NCI-H2171 (cell line): Measurements from ENCODE around the gene MADCAM1.
A peak's percentile ranks its signal among the peaks of the same experiment; 100 is the strongest.
"Not testable (repeated sequence)": the region's sequence is repeated elsewhere in the genome, so short reads cannot be mapped to it uniquely, and the experiment has no call there.

Experiments used
- DNase-seq: peaks from one replicate; lab custom pipeline; 2025; lab: John Stamatoyannopoulos, UW

Gene MADCAM1

GRCh38 chr19:465056-465816, 31.1 kb upstream of the MADCAM1 start:
- DNase-seq: no peak

DNA sequence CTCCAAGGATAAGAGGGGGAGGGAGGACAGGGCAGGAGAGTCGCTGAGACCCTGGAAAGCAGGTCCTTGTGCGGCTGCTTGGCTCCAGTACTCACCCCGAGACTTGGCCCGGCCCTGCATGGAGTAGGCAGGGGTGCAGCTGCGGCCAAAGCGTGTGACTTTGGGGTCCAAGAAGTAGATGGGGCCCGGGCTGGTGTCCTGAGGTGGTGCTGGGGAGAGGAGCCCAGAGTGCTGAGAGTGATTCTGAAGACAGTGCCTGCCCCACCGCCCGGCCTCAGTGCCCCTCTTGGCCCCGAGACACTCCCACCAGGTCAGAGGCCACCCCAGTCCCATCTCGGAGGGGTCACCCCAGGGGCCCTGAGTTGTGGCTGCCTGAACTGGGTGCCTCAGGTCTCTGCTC, 28.7 kb upstream of the MADCAM1 start:
- DNase-seq: no peak

DNA sequence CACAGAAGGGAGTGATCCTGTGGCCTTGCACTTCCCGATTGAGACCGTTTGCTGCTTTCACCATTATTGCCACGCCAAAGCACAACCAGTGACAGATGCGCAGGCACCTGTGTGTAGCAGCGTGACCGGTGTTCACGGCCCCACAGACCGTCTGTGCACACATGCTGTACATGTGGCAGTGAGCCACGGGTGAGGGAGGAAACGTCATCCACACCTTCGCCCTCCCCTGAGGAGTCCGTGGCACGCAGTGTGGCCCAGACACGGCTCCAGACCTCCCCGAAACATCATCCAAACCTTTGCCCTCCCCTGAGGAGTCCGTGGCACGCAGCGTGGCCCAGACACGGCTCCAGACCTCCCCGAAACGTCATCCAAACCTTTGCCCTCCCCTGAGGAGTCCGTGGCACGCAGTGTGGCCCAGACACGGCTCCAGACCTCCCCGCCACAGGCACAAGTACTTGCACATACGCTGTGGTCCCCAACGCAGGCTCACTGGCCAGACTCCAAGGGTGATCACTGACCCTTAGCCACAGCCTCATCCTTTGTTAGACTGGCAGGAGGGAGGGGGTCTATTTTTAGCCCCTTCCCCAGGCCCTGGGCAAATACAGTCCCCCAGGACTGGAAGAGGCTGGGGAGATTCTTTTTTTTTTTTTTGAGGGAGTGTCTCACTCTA, 27.6 kb upstream of the MADCAM1 start:
- no peak for DNase-seq

DNA sequence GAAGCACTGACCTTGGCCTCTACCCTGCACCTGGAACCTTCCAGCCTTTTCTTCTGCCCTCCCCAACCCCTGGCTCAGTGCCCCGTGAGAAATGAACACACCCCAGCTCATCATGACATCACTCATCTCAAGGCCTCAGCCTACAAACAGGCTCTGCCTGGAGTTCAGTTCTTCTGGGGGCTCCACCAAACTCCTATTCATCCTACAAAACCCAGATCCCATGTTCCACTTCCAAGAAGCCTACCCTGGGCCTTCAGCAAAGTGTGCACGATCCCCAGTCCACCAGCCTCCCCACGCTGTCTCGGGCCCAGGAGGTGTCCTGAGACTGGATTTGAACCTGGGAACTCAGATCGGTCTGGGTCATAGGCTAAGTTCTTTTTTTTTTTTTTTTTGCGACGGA, 26.5 kb upstream of the MADCAM1 start:
- no peak for DNase-seq

GRCh38 chr19:470701-471100, 25.6 kb upstream of the MADCAM1 start:
- DNase-seq: no peak

DNA sequence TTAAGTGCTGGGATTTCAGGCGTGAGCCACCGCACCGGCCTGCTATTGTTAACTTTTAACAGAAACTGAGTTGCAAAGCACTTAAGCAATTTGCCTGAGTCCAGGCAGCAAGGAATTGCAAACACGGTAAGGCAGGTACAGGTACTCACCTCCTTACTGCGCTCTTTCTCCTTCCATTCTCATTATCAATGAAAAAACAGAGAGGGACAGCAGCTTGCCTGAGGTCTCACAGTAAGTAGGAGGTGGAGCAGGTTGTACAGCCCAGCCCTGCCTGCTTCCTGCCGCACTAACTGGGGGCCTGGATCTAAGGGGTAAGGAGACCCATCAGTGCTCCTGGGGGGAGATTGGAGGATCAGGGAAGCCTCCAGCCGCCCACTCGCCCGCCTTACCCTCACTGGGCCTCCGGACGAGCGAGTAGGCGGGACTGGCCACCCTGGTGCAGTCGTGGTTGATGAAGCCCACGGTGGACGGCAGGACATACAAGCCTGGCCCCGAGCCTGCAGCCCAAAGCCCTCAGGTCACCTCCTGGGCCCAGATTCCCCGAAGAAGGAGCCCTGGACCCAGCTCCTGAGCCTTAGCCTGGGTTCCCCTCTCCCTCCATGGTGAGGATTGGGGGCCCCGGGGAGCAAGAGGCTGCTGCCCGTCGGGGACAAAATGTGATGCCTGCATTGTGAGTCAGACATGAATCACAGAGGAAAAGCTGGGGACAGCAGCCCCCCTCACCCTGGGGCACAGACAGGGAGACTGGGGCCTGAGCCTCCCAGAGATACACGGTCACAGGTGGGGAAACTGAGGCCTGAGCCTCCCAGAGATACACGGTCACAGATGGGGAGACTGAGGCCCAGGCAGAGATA, 24.1 kb upstream of the MADCAM1 start:
- DNase-seq: no peak

GRCh38 chr19:474126-475078, 21.9 kb upstream of the MADCAM1 start:
- no peak for DNase-seq

GRCh38 chr19:475360-475759, 20.9 kb upstream of the MADCAM1 start:
- no peak for DNase-seq

DNA sequence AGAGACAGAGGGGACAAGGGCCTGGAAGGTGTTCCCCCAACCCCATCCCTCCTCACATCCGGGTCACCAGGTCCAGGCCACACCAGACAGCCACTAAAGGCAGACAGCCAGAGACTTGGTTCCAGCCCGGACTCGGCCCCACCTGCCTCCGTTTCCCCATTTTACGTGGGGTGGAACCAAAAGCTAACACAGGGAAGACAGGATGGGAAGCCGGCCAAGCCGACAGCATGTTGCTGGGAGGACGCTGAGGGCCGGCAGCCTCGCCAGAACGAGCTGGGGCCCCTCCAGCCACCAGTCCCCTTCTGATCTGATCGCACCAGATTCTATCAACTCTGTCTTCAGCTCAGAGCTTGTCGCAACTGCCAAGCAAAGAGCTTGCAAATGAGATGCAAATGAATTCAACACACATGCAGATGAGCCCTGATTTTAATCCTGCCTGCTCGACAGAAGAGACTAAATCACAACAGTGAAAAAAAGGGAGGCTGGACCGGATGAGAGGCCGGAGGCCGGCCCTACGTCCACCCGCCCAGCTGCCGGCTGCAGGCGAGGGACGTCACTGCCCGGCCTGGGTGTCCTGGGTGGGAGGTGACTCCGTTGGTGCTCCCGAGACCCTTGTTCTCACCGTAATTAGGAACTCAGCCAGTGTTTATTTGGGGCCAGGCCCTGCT, 17.9 kb upstream of the MADCAM1 start:
- no peak for DNase-seq

GRCh38 chr19:478976-479375, 17.3 kb upstream of the MADCAM1 start:
- DNase-seq: no peak

- no peak for DNase-seq
Observed at GRCh38 chr19:480016-480855, 16.1 kb upstream of the MADCAM1 start.

DNA sequence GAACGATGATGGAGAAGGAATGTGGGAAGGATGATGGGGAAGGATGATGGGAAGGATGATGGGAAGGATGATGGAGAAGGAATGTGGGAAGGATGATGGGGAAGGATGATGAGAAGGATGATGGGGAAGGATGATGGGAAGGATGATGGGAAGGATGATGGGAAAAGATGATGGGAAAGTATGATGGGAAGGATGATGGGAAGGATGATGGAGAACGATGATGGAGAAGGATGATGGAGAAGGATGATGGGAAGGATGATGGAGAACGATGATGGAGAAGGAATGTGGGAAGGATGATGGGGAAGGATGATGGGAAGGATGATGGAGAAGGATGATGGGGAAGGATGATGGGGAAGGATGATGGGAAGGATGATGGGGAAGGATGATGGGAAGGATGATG, 15.2 kb upstream of the MADCAM1 start:
- not testable (repeated sequence) for DNase-seq

GRCh38 chr19:482186-483041, 13.9 kb upstream of the MADCAM1 start:
- DNase-seq: no peak

DNA sequence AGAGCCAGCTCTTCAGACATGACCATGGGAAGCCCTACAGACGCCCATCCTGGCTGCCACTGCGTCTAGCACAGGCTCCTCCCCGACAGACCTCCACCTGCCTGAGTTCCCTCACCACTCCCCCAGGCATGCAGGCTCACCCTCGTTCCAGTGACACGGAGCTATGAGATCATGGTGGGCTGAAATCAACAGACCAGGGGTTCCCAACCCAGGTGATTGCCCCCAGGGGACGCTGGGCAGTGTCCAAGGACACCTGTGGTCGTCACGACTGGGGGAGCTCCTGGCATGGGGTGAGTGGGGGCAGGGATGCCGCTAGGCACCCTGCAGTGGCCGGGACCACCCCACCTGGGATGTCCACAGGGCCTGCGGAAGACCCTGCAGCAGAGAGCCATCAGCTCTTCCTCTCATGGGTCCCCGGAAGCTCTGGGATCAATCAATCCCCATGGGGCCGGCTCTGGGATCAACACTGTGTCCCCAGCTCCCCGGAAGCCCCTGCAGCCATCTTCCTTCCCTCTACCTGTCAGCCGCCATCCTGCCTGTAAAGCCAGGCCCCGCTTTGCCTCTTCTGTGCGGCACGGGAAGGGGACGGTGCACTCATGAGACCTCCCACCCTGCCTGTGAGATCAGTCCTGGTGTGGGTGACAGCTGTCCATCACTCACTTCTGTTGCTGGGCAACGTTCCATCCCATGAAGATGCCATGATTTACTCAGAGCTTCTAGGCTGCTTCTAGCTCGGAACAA, 12.8 kb upstream of the MADCAM1 start:
- DNase-seq: no peak

- DNase-seq: no peak
Observed at GRCh38 chr19:484494-484893, 11.8 kb upstream of the MADCAM1 start.

- peak; percentile 81 for DNase-seq
Observed at GRCh38 chr19:485077-485476, 11.2 kb upstream of the MADCAM1 start.

GRCh38 chr19:485583-486236, 10.6 kb upstream of the MADCAM1 start:
- peak; percentile 81 for DNase-seq
